Psoas muscle (tissue), 8 donors: Measurements from ENCODE around the gene KIAA0513. TPM values are rescaled to one million over a fixed set of nuclear protein-coding genes. Genes with fewer than 3 reads are reported as not detected.

Source experiments
- ATAC-seq, 4 donors: fragments of 200-7000 bp; cut with Tn5 transposase; one replicate each; pipeline ENCODE4 v1.9.1; 2020; ENCODE audit warnings: moderate library complexity in 3 of 4, mild to moderate bottlenecking in 2 of 4
- DNase-seq, 2 donors: peaks; one replicate each; pipeline ENCODE4 v3.0.0-alpha.2; 2020
- H3K27ac ChIP-seq: fragments of 200-600 bp; one replicate; pipeline ENCODE4 v1.8.0; 2022
- H3K27me3 ChIP-seq, 3 donors: fragments of 200-600 bp in 1 of 3; one replicate each; pipeline versions ENCODE4 v1.6.1 to v1.8.0; 2013 to 2022; ENCODE audit warnings: low read length in 2 of 3, mild to moderate bottlenecking in 2 of 3, moderate library complexity in 1 of 3; ENCODE audit not compliant: insufficient read depth in 3 of 3
- H3K36me3 ChIP-seq, 2 donors: fragments of 200-600 bp in 1 of 2; one replicate each; pipeline versions ENCODE4 v1.6.1 to v1.8.0; 2013 to 2022; ENCODE audit warnings: low read depth in 1 of 2, mild to moderate bottlenecking in 1 of 2, moderate library complexity in 1 of 2; ENCODE audit not compliant: insufficient read depth in 1 of 2
- H3K4me1 ChIP-seq: fragments of 200-600 bp; one replicate; pipeline ENCODE4 v1.8.0; 2022
- H3K4me3 ChIP-seq: fragments of 200-600 bp; one replicate; pipeline ENCODE4 v1.8.0; 2022; ENCODE audit warnings: mild to moderate bottlenecking
- H3K9me3 ChIP-seq: fragments of 200-600 bp; one replicate; pipeline ENCODE4 v1.8.0; 2022
- CTCF ChIP-seq: fragments of 200-600 bp; IDR thresholded peaks from one replicate; pipeline ENCODE4 v1.8.0; 2022; ENCODE audit warnings: antibody characterized with exemption
- WGBS, 3 donors: extraction: QIAGEN DNeasy Blood & Tissue Kit; methylation state at CpG; one replicate each; pipeline versions ENCODE4 v1.1.6 to v1.1.7; 2013; 5-methylcytosine and 5-hydroxymethylcytosine counted together
- intact Hi-C, 2 donors: fragments of 100-400 bp; cut with DNase I; formaldehyde crosslinking; loops; one replicate each; pipeline versions ENCODE4 v1.11.0 to v1.14.2; 2022
- polyA plus RNA-seq, 3 donors: library from polyadenylated mRNA; stranded (reverse); fragments of 200-250 nt; gene quantifications; one replicate each; pipeline ENCODE4 v1.2.3, GENCODE V29; 2013
- total RNA-seq, 4 donors: library from RNA; stranded (reverse); fragmentation: NEBNext Ultra II Directional in 2 of 4; extraction: Animal tissue kit (Norgen Biotek cat#: 25700) in 2 of 4; gene quantifications; one replicate each; pipeline versions ENCODE4 v1.2.1 to v1.2.4, GENCODE V29; 2021 to 2023
- donor health status: healthy with polysubstance abuse.
- donor health status: DM: no; HTN: no; CAD: no; lungs with moderate emphysema.
- donor health status: Bipolar disorder and iron deficiency.
- donor health status: healthy.
- donor health status: DM: yes; HTN: yes; CAD: no.
- donor health status: DM: no; HTN: no; CAD: no.
- donor health status: DM: no; HTN: no; CAD: no.
- donor health status: DM: yes; HTN: yes; CAD: no.

The KIAA0513 gene
- total and polyA plus RNA-seq, 7 donors: 3.6 to 18.2 (median 12.9) TPM

- H3K27ac ChIP-seq: no peak overlapping the region
- TF ChIP-seq CTCF: no peak
- ATAC-seq: no peak
- 82 to 93% (median 84%) methylated on average over 12 of the region's 12 CpGs for WGBS, 3 donors
- no peak overlapping the region for H3K4me3 ChIP-seq
- no peaks in the 10 kb centered on the region for H3K36me3 ChIP-seq
- DNase-seq: no peak
- H3K9me3 ChIP-seq: no peaks in the 10 kb centered on the region
- peaks cover 0 to 6% (median 5%) of the 10 kb centered on the region in 3 donors for H3K27me3 ChIP-seq
- H3K4me1 ChIP-seq: no peaks in the 10 kb centered on the region
- intact Hi-C loops: no loop called here
Measured at GRCh38 chr16:85094176-85094805, 66.7 kb downstream of the KIAA0513 start.

GRCh38 chr16:85094812-85095211, 67.2 kb downstream of the KIAA0513 start:
- Histone ChIP-seq H3K4me3 (no peak overlapping the region), H3K36me3 (no peaks in the 10 kb centered on the region), H3K27ac (no peak overlapping the region), H3K9me3 (no peaks in the 10 kb centered on the region), H3K4me1 (no peaks in the 10 kb centered on the region), H3K27me3 (peaks cover 0 to 6% (median 5%) of the 10 kb centered on the region in 3 donors)
- no peak for ATAC-seq
- DNase-seq: no peak
- 73 to 83% (median 76%) methylated on average over 8 to 12 of the region's 12 CpGs for WGBS, 3 donors
- intact Hi-C loops: no loop called here
- TF ChIP-seq CTCF: no peak

- 81 to 82% (median 81%) methylated on average over 9 of the region's 9 CpGs for WGBS, 3 donors
- no peaks in the 10 kb centered on the region for H3K9me3 ChIP-seq
- H3K27ac ChIP-seq: no peak overlapping the region
- H3K4me1 ChIP-seq: no peaks in the 10 kb centered on the region
- no peaks in the 10 kb centered on the region for H3K36me3 ChIP-seq
- no peak for DNase-seq
- H3K27me3 ChIP-seq: peaks cover 0 to 6% (median 5%) of the 10 kb centered on the region in 3 donors
- ATAC-seq: no peak
- no peak overlapping the region for H3K4me3 ChIP-seq
- no peak for TF ChIP-seq CTCF
- intact Hi-C loops: no loop called here
Measured at GRCh38 chr16:85096921-85097320, 69.3 kb downstream of the KIAA0513 start.

- DNase-seq: peak in 1 of 2 donors; percentile 8
Measured at GRCh38 chr16:85098565-85098964, 71.0 kb downstream of the KIAA0513 start.

More at GRCh38 chr16:85098565-85098964, 71.0 kb downstream of the KIAA0513 start:
- TF ChIP-seq CTCF: no peak
- no peaks in the 10 kb centered on the region for H3K9me3 ChIP-seq
- WGBS, 3 donors: 83 to 89% (median 84%) methylated on average over 10 of the region's 10 CpGs
- no peaks in the 10 kb centered on the region for H3K4me1 ChIP-seq
- H3K27ac ChIP-seq: no peak overlapping the region
- peaks cover 0 to 6% (median 3%) of the 10 kb centered on the region in 3 donors for H3K27me3 ChIP-seq
- no peaks in the 10 kb centered on the region for H3K36me3 ChIP-seq
- no peak overlapping the region for H3K4me3 ChIP-seq
- ATAC-seq: no peak
- intact Hi-C loops: no loop called here
